Gastroesophageal sphincter (tissue), 4 donors: Measurements from ENCODE around the gene TACSTD2. TPM values are rescaled to one million over a fixed set of nuclear protein-coding genes. Genes with fewer than 3 reads are reported as not detected.
A peak's percentile ranks its signal among the peaks of the same experiment; 100 is the strongest.

Source experiments
- ATAC-seq: fragments of 150-250 bp; one replicate; pipeline ENCODE4 v1.9.1; 2016; ENCODE audit warnings: mild to moderate bottlenecking, moderate library complexity
- H3K27ac ChIP-seq, 4 donors: fragments of 200-600 bp; sonication (generic) in 3 of 4; 1 replicate in 3 of 4; 2 replicates in 1 of 4; pipeline ENCODE4 v1.5.1; 2016 to 2019
- H3K27me3 ChIP-seq: fragments of 200-600 bp; sonication (generic); one replicate; pipeline ENCODE4 v1.5.1; 2019
- H3K36me3 ChIP-seq, 2 donors: fragments of 200-600 bp; sonication (generic); one replicate each; pipeline ENCODE4 v1.5.1; 2019; ENCODE audit warnings: control low read depth in 1 of 2
- H3K4me1 ChIP-seq, 3 donors: fragments of 200-600 bp; sonication (generic); 1 replicate in 2 of 3; 2 replicates in 1 of 3; pipeline ENCODE4 v1.5.1; 2016 to 2019; ENCODE audit warnings: control low read depth in 2 of 3
- H3K4me3 ChIP-seq, 2 donors: fragments of 200-600 bp; sonication (generic); one replicate each; pipeline ENCODE4 v1.5.1; 2019; ENCODE audit warnings: mild to moderate bottlenecking in 1 of 2, moderate library complexity in 1 of 2
- H3K9me3 ChIP-seq, 3 donors: fragments of 200-600 bp; sonication (generic); one replicate each; pipeline ENCODE4 v1.5.1; 2017 to 2019; ENCODE audit warnings: control low read depth in 2 of 3
- EP300 ChIP-seq: sonication (generic); formaldehyde crosslinking; IDR thresholded peaks from one replicate; pipeline ENCODE4 v1.6.1; 2017; ENCODE audit warnings: antibody characterized with exemption, mild to moderate bottlenecking
- POLR2A ChIP-seq, 2 donors: fragments of 450-650 bp; IDR thresholded peaks; one replicate each; pipeline ENCODE4 v1.6.1; 2017; ENCODE audit warnings: antibody characterized with exemption in 2 of 2, mild to moderate bottlenecking in 2 of 2, moderate library complexity in 1 of 2
- POLR2AphosphoS5 ChIP-seq: sonication (generic); formaldehyde crosslinking; IDR thresholded peaks from one replicate; pipeline ENCODE4 v1.6.1; 2017; ENCODE audit warnings: antibody characterized with exemption
- whole genome bisulfite sequencing, 2 donors: methylation state at CpG; one replicate each; pipeline ENCODE4 v1.1.5; 2018; ENCODE audit warnings: low coverage in 1 of 2; 5-methylcytosine and 5-hydroxymethylcytosine counted together
- total RNA-seq, 4 donors: library from RNA; depleted of rRNA; stranded (reverse); fragments of >200 nt; gene quantifications; one replicate each; pipeline ENCODE4 v1.1.0, GENCODE V29; 2016
- TF ChIP-seq, protein P1 (sequence below), 4 experiments: fragments of 200-600 bp in 2 of 4; fragments of 450-650 bp in 2 of 4; sonication (generic) in 1 of 4; IDR thresholded peaks; one replicate each; pipeline ENCODE4 v1.5.1; 2017 to 2019; ENCODE audit warnings: antibody characterized with exemption in 4 of 4, mild to moderate bottlenecking in 2 of 4, moderate library complexity in 2 of 4

The TACSTD2 gene
- total RNA-seq, 4 donors from 2014 or later: 1.5 to 39.5 (median 4.5) TPM

GRCh38 chr1:58588396-58588795 lies 11.3 kb upstream of the TACSTD2 start:
- no peak overlapping the region for H3K4me3 ChIP-seq
- no peak for ATAC-seq
- TF ChIP-seq POLR2AphosphoS5: no peak
- no peak for TF ChIP-seq POLR2A (IDR thresholded peaks at IDR 0.05)
- TF ChIP-seq EP300: no peak
- TF ChIP-seq, protein P1, sequence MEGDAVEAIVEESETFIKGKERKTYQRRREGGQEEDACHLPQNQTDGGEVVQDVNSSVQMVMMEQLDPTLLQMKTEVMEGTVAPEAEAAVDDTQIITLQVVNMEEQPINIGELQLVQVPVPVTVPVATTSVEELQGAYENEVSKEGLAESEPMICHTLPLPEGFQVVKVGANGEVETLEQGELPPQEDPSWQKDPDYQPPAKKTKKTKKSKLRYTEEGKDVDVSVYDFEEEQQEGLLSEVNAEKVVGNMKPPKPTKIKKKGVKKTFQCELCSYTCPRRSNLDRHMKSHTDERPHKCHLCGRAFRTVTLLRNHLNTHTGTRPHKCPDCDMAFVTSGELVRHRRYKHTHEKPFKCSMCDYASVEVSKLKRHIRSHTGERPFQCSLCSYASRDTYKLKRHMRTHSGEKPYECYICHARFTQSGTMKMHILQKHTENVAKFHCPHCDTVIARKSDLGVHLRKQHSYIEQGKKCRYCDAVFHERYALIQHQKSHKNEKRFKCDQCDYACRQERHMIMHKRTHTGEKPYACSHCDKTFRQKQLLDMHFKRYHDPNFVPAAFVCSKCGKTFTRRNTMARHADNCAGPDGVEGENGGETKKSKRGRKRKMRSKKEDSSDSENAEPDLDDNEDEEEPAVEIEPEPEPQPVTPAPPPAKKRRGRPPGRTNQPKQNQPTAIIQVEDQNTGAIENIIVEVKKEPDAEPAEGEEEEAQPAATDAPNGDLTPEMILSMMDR (IDR thresholded peaks at IDR 0.05): no peak
- no peaks in the 10 kb centered on the region for H3K36me3 ChIP-seq
- H3K27ac ChIP-seq: no peak overlapping the region
- H3K9me3 ChIP-seq: no peaks in the 10 kb centered on the region
- peaks cover 16 to 44% (median 30%) of the 10 kb centered on the region in 3 donors for H3K4me1 ChIP-seq
- H3K27me3 ChIP-seq: no peaks in the 10 kb centered on the region
- 17 to 52% methylated on average over 1 to 4 of the region's 5 CpGs for WGBS, 2 donors

- Histone ChIP-seq H3K4me3 (no peak overlapping the region), H3K4me1 (peaks cover 16 to 40% (median 30%) of the 10 kb centered on the region in 3 donors), H3K36me3 (no peaks in the 10 kb centered on the region), H3K27ac (no peak overlapping the region), H3K27me3 (no peaks in the 10 kb centered on the region), H3K9me3 (no peaks in the 10 kb centered on the region)
- no peak for ATAC-seq
- TF ChIP-seq EP300 (no peak), POLR2AphosphoS5 (no peak), POLR2A (IDR thresholded peaks at IDR 0.05) (no peak)
- TF ChIP-seq, protein P1 (IDR thresholded peaks at IDR 0.05): no peak
- 93 to 100% methylated on average over 2 of the region's 2 CpGs for WGBS, 2 donors
These were observed 10.6 kb upstream of the TACSTD2 start for GRCh38 chr1:58587667-58588066.

GRCh38 chr1:58586271-58586670 lies 9.2 kb upstream of the TACSTD2 start:
- 90% methylated on average over 2 of the region's 4 CpGs; no CpG with 5 or more reads in 1 of the 2 donors for WGBS, 2 donors
- no peak for ATAC-seq
- H3K9me3 ChIP-seq: no peaks in the 10 kb centered on the region
- no peak overlapping the region for H3K4me3 ChIP-seq
- TF ChIP-seq EP300 (no peak), POLR2A (IDR thresholded peaks at IDR 0.05) (no peak), POLR2AphosphoS5 (no peak)
- TF ChIP-seq, protein P1 (IDR thresholded peaks at IDR 0.05): no peak
- no peaks in the 10 kb centered on the region for H3K36me3 ChIP-seq
- H3K27me3 ChIP-seq: no peaks in the 10 kb centered on the region
- peaks cover 11 to 29% (median 22%) of the 10 kb centered on the region in 3 donors for H3K4me1 ChIP-seq
- peak overlapping the region in 1 of 4 donors; percentile 11 for H3K27ac ChIP-seq

GRCh38 chr1:58585581-58586151 lies 8.6 kb upstream of the TACSTD2 start:
- Histone ChIP-seq H3K36me3 (no peaks in the 10 kb centered on the region), H3K4me3 (no peak overlapping the region), H3K27ac (peak overlapping the region; percentile 63 to 76 (median 68)), H3K9me3 (no peaks in the 10 kb centered on the region), H3K27me3 (no peaks in the 10 kb centered on the region), H3K4me1 (peaks cover 11 to 29% (median 22%) of the 10 kb centered on the region in 3 donors)
- TF ChIP-seq POLR2A (IDR thresholded peaks at IDR 0.05) (no peak), EP300 (no peak), POLR2AphosphoS5 (no peak)
- TF ChIP-seq, protein P1 (IDR thresholded peaks at IDR 0.05): no peak
- WGBS, 2 donors: 65 to 67% methylated on average over 3 of the region's 3 CpGs
- no peak for ATAC-seq

DNA sequence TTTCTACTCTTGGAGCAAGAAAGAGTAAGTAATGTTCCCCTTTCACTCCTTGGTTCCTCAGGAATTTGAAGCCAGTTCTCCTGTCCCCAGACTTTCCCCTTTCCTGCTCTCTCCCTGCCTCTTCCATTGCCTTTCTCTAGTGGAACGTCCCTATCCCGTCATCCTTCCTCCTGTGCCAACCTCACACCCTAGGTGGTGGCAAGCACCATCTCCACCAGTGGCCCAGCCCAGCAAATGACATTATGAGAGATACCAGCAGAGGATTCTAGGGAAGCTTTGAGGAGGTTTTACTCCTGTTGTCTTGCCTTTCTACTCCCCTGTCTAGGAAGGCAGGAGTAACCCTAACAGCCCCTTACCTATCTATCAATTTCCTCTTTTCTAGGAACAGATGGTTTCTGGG lies 8.1 kb upstream of the TACSTD2 start:
- Histone ChIP-seq H3K27me3 (no peaks in the 10 kb centered on the region), H3K4me1 (peaks cover 11 to 29% (median 22%) of the 10 kb centered on the region in 3 donors), H3K9me3 (no peaks in the 10 kb centered on the region), H3K36me3 (no peaks in the 10 kb centered on the region), H3K27ac (peak overlapping the region; percentile 63 to 76 (median 68)), H3K4me3 (no peak overlapping the region)
- 39 to 50% methylated on average over 1 to 2 of the region's 2 CpGs for WGBS, 2 donors
- ATAC-seq: no peak
- TF ChIP-seq POLR2A (IDR thresholded peaks at IDR 0.05) (no peak), POLR2AphosphoS5 (no peak), EP300 (no peak)
